Omental fat pad (tissue), 4 donors: ENCODE data around the gene FPR2. TPM values are rescaled to one million over a fixed set of nuclear protein-coding genes. Genes with fewer than 3 reads are reported as not detected.

ENCODE experiments used
- ATAC-seq: fragments of 150-250 bp; one replicate; pipeline ENCODE4 v1.9.1; 2016; ENCODE audit warnings: mild to moderate bottlenecking, moderate library complexity; ENCODE audit not compliant: low FRiP score
- DNase-seq: peaks from one replicate; pipeline ENCODE4 v3.0.0-alpha.2; 2019; ENCODE audit warnings: low spot score
- total RNA-seq, 4 donors: library from RNA; depleted of rRNA; stranded (reverse); fragments of >200 nt; gene quantifications; one replicate each; pipeline ENCODE4 v1.1.0, GENCODE V29; 2016
- TF ChIP-seq, protein P1 (sequence below), 3 donors: fragments of 450-650 bp; IDR thresholded peaks; one replicate each; pipeline ENCODE4 v1.5.1; 2016 to 2017; ENCODE audit warnings: antibody characterized with exemption in 3 of 3, mild to moderate bottlenecking in 3 of 3, moderate library complexity in 2 of 3

FPR2 gene
- total RNA-seq, 4 donors from 2014 or later, result 3.1 to 16.2 (median 7.5) TPM

- TF ChIP-seq, protein P1, sequence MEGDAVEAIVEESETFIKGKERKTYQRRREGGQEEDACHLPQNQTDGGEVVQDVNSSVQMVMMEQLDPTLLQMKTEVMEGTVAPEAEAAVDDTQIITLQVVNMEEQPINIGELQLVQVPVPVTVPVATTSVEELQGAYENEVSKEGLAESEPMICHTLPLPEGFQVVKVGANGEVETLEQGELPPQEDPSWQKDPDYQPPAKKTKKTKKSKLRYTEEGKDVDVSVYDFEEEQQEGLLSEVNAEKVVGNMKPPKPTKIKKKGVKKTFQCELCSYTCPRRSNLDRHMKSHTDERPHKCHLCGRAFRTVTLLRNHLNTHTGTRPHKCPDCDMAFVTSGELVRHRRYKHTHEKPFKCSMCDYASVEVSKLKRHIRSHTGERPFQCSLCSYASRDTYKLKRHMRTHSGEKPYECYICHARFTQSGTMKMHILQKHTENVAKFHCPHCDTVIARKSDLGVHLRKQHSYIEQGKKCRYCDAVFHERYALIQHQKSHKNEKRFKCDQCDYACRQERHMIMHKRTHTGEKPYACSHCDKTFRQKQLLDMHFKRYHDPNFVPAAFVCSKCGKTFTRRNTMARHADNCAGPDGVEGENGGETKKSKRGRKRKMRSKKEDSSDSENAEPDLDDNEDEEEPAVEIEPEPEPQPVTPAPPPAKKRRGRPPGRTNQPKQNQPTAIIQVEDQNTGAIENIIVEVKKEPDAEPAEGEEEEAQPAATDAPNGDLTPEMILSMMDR (IDR thresholded peaks at IDR 0.05), result no peak
- DNase-seq, result no peak
Measured at GRCh38 chr19:51781999-51782398, 21.0 kb downstream of the FPR2 start.

DNA sequence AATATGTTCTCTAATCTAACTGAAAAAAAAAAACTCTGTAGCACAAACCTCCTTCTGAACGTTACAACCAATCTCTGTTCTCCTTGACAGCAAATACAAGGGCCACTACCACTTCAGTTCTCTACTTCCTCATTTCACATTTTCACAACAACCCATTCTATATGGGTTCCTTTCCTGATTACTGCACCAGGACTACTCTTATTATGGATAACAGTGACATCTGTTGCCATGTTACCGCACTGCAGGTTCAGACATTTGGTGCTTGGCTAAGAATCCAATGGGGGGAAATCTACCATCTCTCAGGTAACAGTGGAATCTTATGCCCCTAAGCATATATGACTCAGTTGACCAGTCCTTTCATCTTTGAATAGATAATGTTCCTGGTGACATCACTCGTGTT is 22.4 kb downstream of the FPR2 start:
- TF ChIP-seq, protein P1 (IDR thresholded peaks at IDR 0.05), result no peak
- ATAC-seq (no peak), DNase-seq (no peak)

More at GRCh38 chr19:51781999-51782398, 21.0 kb downstream of the FPR2 start:
- ATAC-seq, result no peak

DNA sequence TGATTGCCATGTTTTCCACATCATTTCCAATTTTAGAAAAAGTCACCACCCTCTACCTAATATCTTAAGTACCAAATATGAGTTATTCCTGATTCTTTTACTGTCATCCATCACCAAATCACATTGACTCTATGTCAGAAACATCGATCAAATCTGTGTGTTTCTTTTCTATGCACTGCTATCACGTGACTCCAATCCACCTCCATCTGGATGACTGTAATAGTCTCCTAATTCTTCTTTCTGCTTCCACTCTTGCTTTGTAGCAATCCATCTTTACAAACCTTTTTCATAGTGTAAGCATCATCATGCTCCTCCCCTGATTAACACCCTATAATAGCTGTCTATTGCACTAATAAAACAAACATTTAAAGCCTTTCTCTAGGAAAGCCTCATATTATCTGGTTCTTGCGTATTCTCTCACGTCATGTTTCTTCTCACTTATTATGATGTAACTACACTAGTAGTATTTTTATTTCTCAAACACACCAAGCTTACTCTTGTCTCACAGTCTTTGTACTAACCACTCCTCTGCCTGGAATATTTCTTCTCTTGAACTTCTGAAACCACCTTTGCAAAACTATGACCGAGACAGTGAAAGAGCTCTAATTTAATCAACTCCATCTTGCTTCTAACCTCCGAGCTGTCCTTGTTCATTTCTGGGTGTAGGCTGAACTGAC is 23.3 kb downstream of the FPR2 start:
- DNase-seq (no peak), ATAC-seq (no peak)
- TF ChIP-seq, protein P1 (IDR thresholded peaks at IDR 0.05), result no peak

DNA sequence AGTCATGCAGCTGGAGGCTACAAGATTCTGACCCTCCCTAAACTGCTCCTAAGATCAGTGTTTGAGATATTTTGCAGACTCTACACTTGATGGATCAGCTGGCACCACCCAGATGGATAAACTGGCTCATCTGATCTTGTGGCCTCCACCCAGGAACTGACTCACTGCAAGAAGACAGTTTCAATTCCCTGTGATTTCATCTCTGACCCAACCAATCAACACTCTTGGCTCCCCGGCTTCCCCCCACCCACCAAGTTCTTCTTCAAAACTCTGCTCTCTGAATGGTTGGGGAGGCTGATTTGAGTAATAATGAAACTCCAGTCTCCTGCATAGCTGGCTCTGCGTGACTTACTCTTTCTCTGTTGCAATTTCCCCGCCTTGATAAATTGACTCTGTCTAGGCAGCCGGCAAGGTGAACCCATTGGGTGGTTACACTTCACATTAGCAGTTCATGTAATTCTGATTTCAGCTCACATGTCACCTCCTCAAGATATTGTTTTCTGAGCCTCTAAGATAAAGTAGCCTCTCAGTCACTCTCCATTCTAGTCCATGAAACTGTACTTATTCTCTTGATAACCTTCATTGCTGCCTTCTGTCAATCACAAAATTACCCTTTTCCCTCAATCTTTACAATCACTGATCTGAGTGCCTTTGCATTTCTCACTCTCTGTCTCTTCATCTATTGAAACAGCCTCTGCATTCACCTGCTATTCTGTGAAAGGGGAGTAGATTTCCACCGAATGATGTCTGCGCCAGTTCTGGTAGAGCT is 24.1 kb downstream of the FPR2 start:
- ATAC-seq (peak; percentile 95), DNase-seq (peak; percentile 58)

DNA sequence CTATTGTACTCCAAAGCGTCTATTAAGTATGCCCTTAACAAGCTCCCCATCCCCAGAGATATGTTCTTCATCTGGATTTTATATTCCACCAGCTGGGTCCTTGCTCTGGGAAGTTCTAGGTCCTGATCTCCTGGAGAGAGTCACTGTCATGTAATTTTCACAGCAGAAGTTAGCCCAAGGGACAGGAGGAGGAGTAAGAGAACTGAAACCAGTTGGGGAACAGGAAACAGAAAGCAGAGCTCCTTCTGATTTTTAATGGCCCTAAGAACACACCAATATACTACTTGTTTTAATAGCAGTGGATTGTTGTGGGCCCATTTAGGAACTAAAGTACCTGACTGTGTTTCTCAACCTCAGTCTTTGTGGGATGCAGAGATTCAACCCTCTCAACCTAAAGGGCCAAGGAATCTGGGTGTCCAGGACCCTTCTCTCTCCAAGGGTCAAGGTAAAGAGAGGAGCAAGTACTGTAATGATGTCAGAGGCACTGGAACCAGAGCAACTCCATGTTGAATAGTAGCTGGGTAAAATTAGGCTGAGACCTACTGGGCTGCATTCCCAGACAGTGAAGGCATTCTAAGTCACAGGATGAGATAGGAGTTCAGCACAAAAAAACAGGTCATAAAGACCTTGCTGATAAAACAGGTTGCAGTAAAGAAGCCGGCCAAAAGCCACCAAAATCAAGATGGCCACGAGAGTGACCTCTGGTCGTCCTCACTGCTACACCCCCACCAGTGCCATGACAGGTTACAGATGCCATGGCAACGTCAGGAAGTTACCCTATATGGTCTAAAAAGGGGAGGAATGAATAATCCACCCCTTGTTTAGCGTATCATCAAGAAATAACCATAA is 25.9 kb downstream of the FPR2 start:
- no peak for DNase-seq
- ATAC-seq, result no peak
- TF ChIP-seq, protein P1 (IDR thresholded peaks at IDR 0.05), result no peak

More for the DNA sequence above, 24.1 kb downstream of the FPR2 start:
- TF ChIP-seq, protein P1 (IDR thresholded peaks at IDR 0.05), result no peak

- no peak for ATAC-seq
- DNase-seq, result no peak
- TF ChIP-seq, protein P1 (IDR thresholded peaks at IDR 0.05), result no peak
Measured at GRCh38 chr19:51788029-51788428, 27.0 kb downstream of the FPR2 start.
